Caco-2 (cell line): ENCODE measurements around the gene SLC12A9. TPM values are rescaled to one million over a fixed set of nuclear protein-coding genes. Genes with fewer than 3 reads are reported as not detected.

Experiments used
- BruUV-seq: library from RNA; stranded (reverse); fragments of 400-500 nt; replicated peaks from 2 replicates; lab custom pipeline; 2021; lab: Mats Ljungman, UMichigan
- CTCF ChIA-PET: fragments of 300-600 bp; sonication (Branson Sonifier 250); formaldehyde crosslinking; loops from one replicate; lab custom pipeline; 2022; ENCODE audit warnings: antibody characterized with exemption; lab: Charles Lee
- POLR2A ChIA-PET: fragments of 300-600 bp; sonication (Branson Sonifier 250); formaldehyde crosslinking; loops from one replicate; lab custom pipeline; 2022; ENCODE audit warnings: antibody characterized with exemption; lab: Charles Lee
- DNase-seq, 2 experiments: peaks; one replicate each; pipeline versions ENCODE4 v3.0.0 to v3.0.0-alpha.2; 2020 to 2022
- H3K27me3 ChIP-seq: replicated peaks from 2 replicates; pipeline ENCODE4 v1.6.0; 2011; ENCODE audit warnings: low read length; ENCODE audit not compliant: control insufficient read depth, insufficient read depth
- H3K36me3 ChIP-seq: 2 replicates; pipeline ENCODE4 v1.5.1; 2011; ENCODE audit warnings: low read length; ENCODE audit not compliant: control insufficient read depth, insufficient read depth
- H3K4me1 ChIP-seq: fragments of 250-450 bp; sonication (Bioruptor Pico); 2 replicates; pipeline ENCODE4 v1.5.1; 2020; ENCODE audit warnings: mild to moderate bottlenecking
- H3K4me3 ChIP-seq: 2 replicates; pipeline ENCODE4 v1.5.1; 2011; ENCODE audit warnings: low read depth, mild to moderate bottlenecking, control low read depth, low read length
- H3K9me3 ChIP-seq: fragments of 250-450 bp; sonication (Bioruptor Pico); 2 replicates; pipeline ENCODE4 v1.5.1; 2020; ENCODE audit warnings: mild to moderate bottlenecking, moderate library complexity
- H3K27ac Mint-ChIP-seq: one replicate; pipeline ENCODE4 v1.8.0; 2022; ENCODE audit warnings: mixed read lengths; ENCODE audit not compliant: unreplicated experiment
- H3K27me3 Mint-ChIP-seq: one replicate; pipeline ENCODE4 v1.8.0; 2022; ENCODE audit warnings: mixed read lengths; ENCODE audit not compliant: insufficient read depth, unreplicated experiment
- H3K36me3 Mint-ChIP-seq: one replicate; pipeline ENCODE4 v1.8.0; 2022; ENCODE audit warnings: mild to moderate bottlenecking, mixed read lengths; ENCODE audit not compliant: insufficient read depth, unreplicated experiment
- H3K4me1 Mint-ChIP-seq: one replicate; pipeline ENCODE4 v1.8.0; 2022; ENCODE audit warnings: low read depth, mixed read lengths; ENCODE audit not compliant: unreplicated experiment
- H3K4me3 Mint-ChIP-seq: one replicate; pipeline ENCODE4 v1.8.0; 2022; ENCODE audit warnings: mild to moderate bottlenecking, moderate library complexity, mixed read lengths; ENCODE audit not compliant: unreplicated experiment
- H3K9me3 Mint-ChIP-seq: one replicate; pipeline ENCODE4 v1.8.0; 2022; ENCODE audit warnings: mixed read lengths; ENCODE audit not compliant: unreplicated experiment
- CTCF ChIP-seq, 2 experiments: fragments of 200-600 bp in 1 of 2; IDR thresholded peaks; 1 replicate in 1 of 2; 2 replicates in 1 of 2; pipeline versions ENCODE4 v1.5.1 to v1.8.0; 2011 to 2022; ENCODE audit warnings: antibody characterized with exemption in 1 of 2, control low read depth in 1 of 2, inconsistent platforms in 1 of 2, low read depth in 1 of 2, low read length in 1 of 2, mild to moderate bottlenecking in 1 of 2, moderate library complexity in 1 of 2; ENCODE audit not compliant: insufficient read depth in 1 of 2, severe bottlenecking in 1 of 2, unreplicated experiment in 1 of 2
- intact Hi-C: fragments of 100-400 bp; cut with micrococcal nuclease; formaldehyde crosslinking; loops from one replicate; pipeline ENCODE4 v1.10.0; 2022; ENCODE audit not compliant: unreplicated experiment
- total RNA-seq: library from RNA; stranded (reverse); gene quantifications from 2 replicates; pipeline ENCODE4 v1.2.3, GENCODE V29; 2022

Gene SLC12A9
- total RNA-seq, 1 experiment from 2014 or later, result 60.7 TPM

DNA sequence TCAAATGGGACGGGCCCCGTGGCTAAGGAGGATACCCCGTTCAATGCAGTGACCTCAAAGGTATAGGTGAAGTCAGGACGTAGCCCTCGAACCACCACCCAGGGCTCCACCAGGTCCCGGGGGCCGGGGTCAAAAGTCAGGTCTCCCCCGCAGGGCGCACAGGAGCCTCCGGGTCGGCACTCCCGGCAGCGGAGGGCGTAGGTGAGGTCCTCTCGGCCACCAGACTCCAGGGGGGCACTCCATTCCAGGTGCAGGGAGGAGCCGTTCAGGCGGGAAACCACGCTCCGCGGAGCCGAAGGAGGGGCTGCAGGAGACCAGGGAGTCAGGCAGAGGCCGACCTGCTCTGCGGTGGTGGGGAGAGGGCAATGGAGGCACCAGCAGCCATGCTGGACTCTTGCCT, 32.9 kb upstream of the SLC12A9 start:
- no peak for TF ChIP-seq CTCF (IDR thresholded peaks at IDR 0.05; ENCODE audit: insufficient read depth in 1 of 2, low read depth in 1 of 2, low read length in 1 of 2, severe bottlenecking in 1 of 2, unreplicated experiment in 1 of 2)
- peaks cover 17% of the 10 kb centered on the region for H3K36me3 ChIP-seq
- no peaks in the 10 kb centered on the region for H3K27me3 Mint-ChIP-seq
- H3K36me3 Mint-ChIP-seq, result peaks cover 98% of the 10 kb centered on the region
- BruUV-seq, result no TSS peak
- intact Hi-C loops, result no loop called here
- H3K4me1 Mint-ChIP-seq, result no peaks in the 10 kb centered on the region
- H3K27ac Mint-ChIP-seq, result no peak overlapping the region
- no peaks in the 10 kb centered on the region for H3K9me3 Mint-ChIP-seq
- POLR2A ChIA-PET, result no interaction called here
- H3K27me3 ChIP-seq, result no peaks in the 10 kb centered on the region
- CTCF ChIA-PET, result no interaction called here
- H3K4me3 Mint-ChIP-seq, result no peak overlapping the region
- no peak overlapping the region for H3K4me3 ChIP-seq
- DNase-seq, result no peak
- no peaks in the 10 kb centered on the region for H3K9me3 ChIP-seq
- no peaks in the 10 kb centered on the region; the same call in 1 of the 2 replicates for H3K4me1 ChIP-seq

GRCh38 chr7:100822236-100823139, 30.0 kb upstream of the SLC12A9 start:
- H3K36me3 Mint-ChIP-seq, result peaks cover 93% of the 10 kb centered on the region
- H3K36me3 ChIP-seq, result peaks cover 17% of the 10 kb centered on the region
- peaks cover 15% of the 10 kb centered on the region for H3K4me1 ChIP-seq
- CTCF ChIA-PET, result no interaction called here
- POLR2A ChIA-PET, result no interaction called here
- no peaks in the 10 kb centered on the region for H3K27me3 Mint-ChIP-seq
- H3K27ac Mint-ChIP-seq, result no peak overlapping the region
- intact Hi-C loops, result no loop called here
- peaks cover 10% of the 10 kb centered on the region for H3K4me1 Mint-ChIP-seq
- H3K4me3 Mint-ChIP-seq, result no peak overlapping the region
- DNase-seq, result no peak
- no peaks in the 10 kb centered on the region for H3K9me3 ChIP-seq
- H3K4me3 ChIP-seq, result no peak overlapping the region
- BruUV-seq, result no TSS peak
- no peak for TF ChIP-seq CTCF (IDR thresholded peaks at IDR 0.05; ENCODE audit: insufficient read depth in 1 of 2, low read depth in 1 of 2, low read length in 1 of 2, severe bottlenecking in 1 of 2, unreplicated experiment in 1 of 2)
- H3K27me3 ChIP-seq, result no peaks in the 10 kb centered on the region
- no peaks in the 10 kb centered on the region for H3K9me3 Mint-ChIP-seq

- H3K27ac Mint-ChIP-seq, result no peak overlapping the region
- CTCF ChIA-PET, result no interaction called here
Measured at GRCh38 chr7:100823140-100823525, 29.4 kb upstream of the SLC12A9 start.

More at GRCh38 chr7:100823140-100823525, 29.4 kb upstream of the SLC12A9 start:
- no peak for DNase-seq
- Mint-ChIP-seq H3K4me3 (no peak overlapping the region), H3K36me3 (peaks cover 93% of the 10 kb centered on the region), H3K9me3 (no peaks in the 10 kb centered on the region), H3K4me1 (peaks cover 15% of the 10 kb centered on the region), H3K27me3 (no peaks in the 10 kb centered on the region)
- Histone ChIP-seq H3K36me3 (peaks cover 17% of the 10 kb centered on the region), H3K27me3 (no peaks in the 10 kb centered on the region), H3K4me1 (peaks cover 15% of the 10 kb centered on the region), H3K9me3 (no peaks in the 10 kb centered on the region), H3K4me3 (no peak overlapping the region)
- intact Hi-C loops, result no loop called here
- POLR2A ChIA-PET, result no interaction called here
- TF ChIP-seq CTCF (IDR thresholded peaks at IDR 0.05; ENCODE audit: insufficient read depth in 1 of 2, low read depth in 1 of 2, low read length in 1 of 2, severe bottlenecking in 1 of 2, unreplicated experiment in 1 of 2), result no peak
- BruUV-seq, result no TSS peak
